Measurements from ENCODE around the gene ABTB1. TPM values are rescaled to one million over a fixed set of nuclear protein-coding genes. Genes with fewer than 3 reads are reported as not detected.

The ABTB1 gene
- total RNA-seq, 2 experiments from 2014 or later, result 4.4 to 14.5 TPM

DNA sequence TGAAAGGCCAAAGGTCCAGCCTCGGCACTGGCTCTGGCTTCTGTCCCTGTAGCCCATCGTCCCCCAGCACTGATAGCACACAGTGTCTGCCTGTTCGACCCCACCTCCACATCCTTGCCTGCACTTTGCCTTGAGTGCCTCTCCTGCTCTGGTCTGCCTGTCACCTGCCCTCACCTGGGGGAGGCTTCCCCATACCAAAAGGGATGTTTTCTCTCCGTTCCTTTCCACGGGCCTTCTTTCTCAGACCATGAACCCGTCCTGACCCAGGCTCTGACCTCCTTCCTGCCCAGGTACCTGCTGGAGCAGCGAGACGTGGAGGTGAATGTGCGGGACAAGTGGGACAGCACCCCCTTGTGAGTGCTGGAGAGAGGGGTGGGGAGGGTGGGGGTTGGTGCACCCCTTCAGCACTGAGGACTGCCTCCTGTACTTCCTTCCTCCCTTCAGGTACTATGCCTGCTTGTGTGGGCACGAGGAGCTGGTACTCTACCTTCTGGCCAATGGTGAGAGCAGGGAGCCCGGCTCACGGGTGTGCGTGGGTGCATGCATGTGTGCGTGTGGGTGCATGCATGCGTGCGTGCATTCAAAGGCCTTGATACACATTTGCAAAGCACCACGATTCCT, 1.5 kb downstream of the ABTB1 start:
- Histone ChIP-seq H3K4me2 (ENCODE audit: low read length) (peak overlapping the region; percentile 82; the same call in 1 of the 2 replicates), H4K20me1 (ENCODE audit: insufficient read depth, low read length) (no peaks in the 10 kb centered on the region), H3K9me3 (ENCODE audit: low read length) (no peaks in the 10 kb centered on the region), H3K4me3 (ENCODE audit: low read depth, low read length, poor library complexity, severe bottlenecking) (no peak overlapping the region), H3K27ac (ENCODE audit: low read depth, low read length, poor library complexity, severe bottlenecking) (no peak overlapping the region), H2AFZ (ENCODE audit: low read length) (no peak overlapping the region), H3K9me2 (ENCODE audit: insufficient read depth, low read length) (no peaks in the 10 kb centered on the region), H3K79me2 (ENCODE audit: insufficient read depth, low read depth, low read length) (no peaks in the 10 kb centered on the region), H3K4me1 (ENCODE audit: insufficient read depth, low read length, poor library complexity, severe bottlenecking) (peaks cover 30% of the 10 kb centered on the region), H3K36me3 (ENCODE audit: insufficient read depth, low read length) (no peaks in the 10 kb centered on the region)
- TF ChIP-seq, protein P1, sequence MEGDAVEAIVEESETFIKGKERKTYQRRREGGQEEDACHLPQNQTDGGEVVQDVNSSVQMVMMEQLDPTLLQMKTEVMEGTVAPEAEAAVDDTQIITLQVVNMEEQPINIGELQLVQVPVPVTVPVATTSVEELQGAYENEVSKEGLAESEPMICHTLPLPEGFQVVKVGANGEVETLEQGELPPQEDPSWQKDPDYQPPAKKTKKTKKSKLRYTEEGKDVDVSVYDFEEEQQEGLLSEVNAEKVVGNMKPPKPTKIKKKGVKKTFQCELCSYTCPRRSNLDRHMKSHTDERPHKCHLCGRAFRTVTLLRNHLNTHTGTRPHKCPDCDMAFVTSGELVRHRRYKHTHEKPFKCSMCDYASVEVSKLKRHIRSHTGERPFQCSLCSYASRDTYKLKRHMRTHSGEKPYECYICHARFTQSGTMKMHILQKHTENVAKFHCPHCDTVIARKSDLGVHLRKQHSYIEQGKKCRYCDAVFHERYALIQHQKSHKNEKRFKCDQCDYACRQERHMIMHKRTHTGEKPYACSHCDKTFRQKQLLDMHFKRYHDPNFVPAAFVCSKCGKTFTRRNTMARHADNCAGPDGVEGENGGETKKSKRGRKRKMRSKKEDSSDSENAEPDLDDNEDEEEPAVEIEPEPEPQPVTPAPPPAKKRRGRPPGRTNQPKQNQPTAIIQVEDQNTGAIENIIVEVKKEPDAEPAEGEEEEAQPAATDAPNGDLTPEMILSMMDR (conservative IDR thresholded peaks at IDR 0.05; ENCODE audit: low read length), result no peak
- TF ChIP-seq EZH2phosphoT487 (IDR thresholded peaks at IDR 0.05; ENCODE audit: borderline replicate concordance, low read depth, low read length), result no peak
- BruUV-seq (replicated peaks), result no TSS peak
- ChIA-PET POLR2A (no interaction called here), CTCF (ENCODE audit: unreplicated experiment) (interaction anchor here (0.6 kb wide), 1 partner anchor 18 kb away, joined by 4 read pairs; no protein-coding TSS in a partner anchor)
- intact Hi-C loops (cut with micrococcal nuclease; ENCODE audit: unreplicated experiment), result loop anchor here (5.0 kb wide), 1 partner anchor 97 kb away; no protein-coding TSS in a partner anchor
- DNase-seq (ENCODE audit: low spot score), result no peak

DNA sequence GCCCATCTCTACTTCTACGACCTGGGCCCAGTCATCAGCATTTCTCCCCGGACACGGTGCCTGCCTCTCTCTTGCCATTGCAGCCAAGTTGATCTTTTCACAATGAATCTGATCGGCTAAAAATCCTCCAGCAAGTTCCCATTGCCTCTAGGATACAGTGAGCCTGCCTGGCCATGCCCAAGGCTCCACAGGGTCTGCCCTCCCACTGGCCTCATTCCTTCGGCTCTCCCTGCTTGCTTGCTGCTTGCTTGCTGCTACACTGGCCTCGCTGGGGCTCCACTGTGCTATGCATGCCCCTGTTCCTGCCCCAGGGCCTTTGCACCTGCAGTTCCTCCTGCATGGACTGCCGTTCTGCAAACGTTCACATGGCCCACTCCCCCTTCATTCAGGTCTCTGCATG, 2.0 kb downstream of the ABTB1 start:
- Histone ChIP-seq H3K9me3 (ENCODE audit: low read length) (no peaks in the 10 kb centered on the region), H3K4me2 (ENCODE audit: low read length) (no peak overlapping the region), H3K27ac (ENCODE audit: low read depth, low read length, poor library complexity, severe bottlenecking) (no peak overlapping the region), H4K20me1 (ENCODE audit: insufficient read depth, low read length) (no peaks in the 10 kb centered on the region), H3K9me2 (ENCODE audit: insufficient read depth, low read length) (no peaks in the 10 kb centered on the region), H3K4me1 (ENCODE audit: insufficient read depth, low read length, poor library complexity, severe bottlenecking) (peaks cover 30% of the 10 kb centered on the region), H2AFZ (ENCODE audit: low read length) (no peak overlapping the region), H3K79me2 (ENCODE audit: insufficient read depth, low read depth, low read length) (no peaks in the 10 kb centered on the region), H3K36me3 (ENCODE audit: insufficient read depth, low read length) (no peaks in the 10 kb centered on the region), H3K4me3 (ENCODE audit: low read depth, low read length, poor library complexity, severe bottlenecking) (no peak overlapping the region)
- ChIA-PET POLR2A (no interaction called here), CTCF (ENCODE audit: unreplicated experiment) (interaction anchor here (0.6 kb wide), 1 partner anchor 18 kb away, joined by 4 read pairs; no protein-coding TSS in a partner anchor)
- DNase-seq (ENCODE audit: low spot score), result no peak
- TF ChIP-seq, protein P1 (conservative IDR thresholded peaks at IDR 0.05; ENCODE audit: low read length), result no peak
- TF ChIP-seq EZH2phosphoT487 (IDR thresholded peaks at IDR 0.05; ENCODE audit: borderline replicate concordance, low read depth, low read length), result no peak
- BruUV-seq (replicated peaks), result no TSS peak
- intact Hi-C loops (cut with micrococcal nuclease; ENCODE audit: unreplicated experiment), result loop anchor here (5.0 kb wide), 1 partner anchor 97 kb away; no protein-coding TSS in a partner anchor

All from OCI-LY7 (cell line).